Measurements from ENCODE around the gene DVL1.

DNA sequence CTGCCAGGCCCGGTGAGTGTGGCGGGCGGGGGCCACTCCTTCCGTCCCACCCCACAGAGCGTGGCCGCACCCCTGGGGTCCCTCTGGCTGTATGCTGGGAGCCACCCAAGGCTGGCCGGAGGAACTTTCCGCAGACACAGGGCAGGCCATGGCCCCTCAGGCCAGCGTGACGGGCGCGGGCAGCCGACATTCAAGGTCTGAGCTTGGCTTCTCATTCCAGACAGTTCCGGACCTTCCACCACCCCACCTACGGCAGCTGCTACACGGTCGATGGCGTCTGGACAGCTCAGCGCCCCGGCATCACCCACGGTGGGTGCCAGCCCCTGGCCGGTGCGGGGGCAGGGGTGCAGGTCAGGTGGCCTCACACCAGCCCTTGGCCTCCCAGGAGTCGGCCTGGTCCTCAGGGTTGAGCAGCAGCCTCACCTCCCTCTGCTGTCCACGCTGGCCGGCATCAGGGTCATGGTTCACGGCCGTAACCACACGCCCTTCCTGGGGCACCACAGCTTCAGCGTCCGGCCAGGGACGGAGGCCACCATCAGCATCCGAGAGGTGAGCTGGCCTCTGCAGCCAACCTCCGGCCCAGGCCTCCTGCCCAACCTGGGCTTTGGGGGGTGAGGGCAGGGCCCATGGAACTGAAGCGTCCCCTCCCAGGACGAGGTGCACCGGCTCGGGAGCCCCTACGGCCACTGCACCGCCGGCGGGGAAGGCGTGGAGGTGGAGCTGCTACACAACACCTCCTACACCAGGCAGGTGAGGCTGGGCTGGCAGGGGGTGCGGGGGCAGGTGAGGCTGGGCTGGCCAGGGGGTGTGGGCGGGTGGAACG, 61.7 kb downstream of the DVL1 start:
- TF ChIP-seq, protein P1, sequence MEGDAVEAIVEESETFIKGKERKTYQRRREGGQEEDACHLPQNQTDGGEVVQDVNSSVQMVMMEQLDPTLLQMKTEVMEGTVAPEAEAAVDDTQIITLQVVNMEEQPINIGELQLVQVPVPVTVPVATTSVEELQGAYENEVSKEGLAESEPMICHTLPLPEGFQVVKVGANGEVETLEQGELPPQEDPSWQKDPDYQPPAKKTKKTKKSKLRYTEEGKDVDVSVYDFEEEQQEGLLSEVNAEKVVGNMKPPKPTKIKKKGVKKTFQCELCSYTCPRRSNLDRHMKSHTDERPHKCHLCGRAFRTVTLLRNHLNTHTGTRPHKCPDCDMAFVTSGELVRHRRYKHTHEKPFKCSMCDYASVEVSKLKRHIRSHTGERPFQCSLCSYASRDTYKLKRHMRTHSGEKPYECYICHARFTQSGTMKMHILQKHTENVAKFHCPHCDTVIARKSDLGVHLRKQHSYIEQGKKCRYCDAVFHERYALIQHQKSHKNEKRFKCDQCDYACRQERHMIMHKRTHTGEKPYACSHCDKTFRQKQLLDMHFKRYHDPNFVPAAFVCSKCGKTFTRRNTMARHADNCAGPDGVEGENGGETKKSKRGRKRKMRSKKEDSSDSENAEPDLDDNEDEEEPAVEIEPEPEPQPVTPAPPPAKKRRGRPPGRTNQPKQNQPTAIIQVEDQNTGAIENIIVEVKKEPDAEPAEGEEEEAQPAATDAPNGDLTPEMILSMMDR (IDR thresholded peaks at IDR 0.05; ENCODE audit: low read depth, low read length), result no peak
- no peak for TF ChIP-seq EZH2phosphoT487 (IDR thresholded peaks at IDR 0.05; ENCODE audit: low read depth)

Measured in OCI-LY3 (cell line).